Activated B cell treated with CpG ODN at 0.5 μM for 24 hours (primary cell): ENCODE results near the gene PXK. TPM values are rescaled to one million over a fixed set of nuclear protein-coding genes. Genes with fewer than 3 reads are reported as not detected.
"Not testable (repeated sequence)": the region's sequence is repeated elsewhere in the genome, so short reads cannot be mapped to it uniquely, and the experiment has no call there.

Experiments used
- ATAC-seq: fragments of 200-7000 bp; cut with Tn5 transposase; one replicate; pipeline ENCODE4 v1.10.0; 2021; ENCODE audit warnings: low read depth, mild to moderate bottlenecking, moderate library complexity
- CTCF ChIA-PET: fragments of 350-600 bp; sonication (Branson Sonifier 250); formaldehyde crosslinking; loops from one replicate; lab custom pipeline; 2021; ENCODE audit warnings: antibody characterized with exemption; lab: Charles Lee
- POLR2A ChIA-PET: fragments of 350-600 bp; sonication (Branson Sonifier 250); formaldehyde crosslinking; loops from one replicate; lab custom pipeline; 2021; ENCODE audit warnings: antibody characterized with exemption; lab: Charles Lee
- DNase-seq: peaks from one replicate; pipeline ENCODE4 v3.0.0; 2022
- H3K27ac Mint-ChIP-seq: one replicate; pipeline ENCODE4 v1.8.0; 2020; ENCODE audit warnings: mixed read lengths
- H3K27me3 Mint-ChIP-seq: one replicate; pipeline ENCODE4 v1.8.0; 2021; ENCODE audit warnings: mixed read lengths
- H3K36me3 Mint-ChIP-seq: one replicate; pipeline ENCODE4 v1.8.0; 2021; ENCODE audit warnings: low read depth, mixed read lengths
- H3K4me1 Mint-ChIP-seq: one replicate; pipeline ENCODE4 v1.8.0; 2021; ENCODE audit warnings: mixed read lengths
- H3K4me3 Mint-ChIP-seq: one replicate; pipeline ENCODE4 v1.8.0; 2020; ENCODE audit warnings: mild to moderate bottlenecking, mixed read lengths
- H3K9me3 Mint-ChIP-seq: one replicate; pipeline ENCODE4 v1.8.0; 2020; ENCODE audit warnings: mixed read lengths
- intact Hi-C: fragments of 100-400 bp; cut with micrococcal nuclease; formaldehyde crosslinking; loops from one replicate; pipeline ENCODE4 v1.15.1; 2024
- total RNA-seq: library from RNA; stranded (reverse); gene quantifications from 2 replicates; pipeline ENCODE4 v1.2.3, GENCODE V29; 2022
- TF ChIP-seq, protein P1 (sequence below): fragments of 200-600 bp; IDR thresholded peaks from one replicate; pipeline ENCODE4 v1.8.0; 2022; ENCODE audit warnings: antibody characterized with exemption, mild to moderate bottlenecking

Gene PXK
- total RNA-seq: 70.3 and 81.3 TPM in 2 replicates

- POLR2A ChIA-PET: interaction anchor here (0.6 to 15.4 kb wide), 12 partner anchors 8 to 1550 kb away, joined by 3 to 565 read pairs (median 6); partner anchors contain the start of genes HTD2, KCTD6, RPP14 and SLMAP
- Mint-ChIP-seq H3K36me3 (peaks cover 19% of the 10 kb centered on the region), H3K4me3 (peak within 1 kb of the TSS; percentile 100), H3K27ac (peak within 1 kb of the TSS; percentile 99), H3K9me3 (no peaks in the 10 kb centered on the region), H3K4me1 (peaks cover 49% of the 10 kb centered on the region), H3K27me3 (no peaks in the 10 kb centered on the region)
- CTCF ChIA-PET: interaction anchor here (0.8 to 10.2 kb wide), 11 partner anchors 11 to 159 kb away, joined by 3 to 125 read pairs (median 5); partner anchors contain the start of genes HTD2, KCTD6 and RPP14
- TF ChIP-seq, protein P1, sequence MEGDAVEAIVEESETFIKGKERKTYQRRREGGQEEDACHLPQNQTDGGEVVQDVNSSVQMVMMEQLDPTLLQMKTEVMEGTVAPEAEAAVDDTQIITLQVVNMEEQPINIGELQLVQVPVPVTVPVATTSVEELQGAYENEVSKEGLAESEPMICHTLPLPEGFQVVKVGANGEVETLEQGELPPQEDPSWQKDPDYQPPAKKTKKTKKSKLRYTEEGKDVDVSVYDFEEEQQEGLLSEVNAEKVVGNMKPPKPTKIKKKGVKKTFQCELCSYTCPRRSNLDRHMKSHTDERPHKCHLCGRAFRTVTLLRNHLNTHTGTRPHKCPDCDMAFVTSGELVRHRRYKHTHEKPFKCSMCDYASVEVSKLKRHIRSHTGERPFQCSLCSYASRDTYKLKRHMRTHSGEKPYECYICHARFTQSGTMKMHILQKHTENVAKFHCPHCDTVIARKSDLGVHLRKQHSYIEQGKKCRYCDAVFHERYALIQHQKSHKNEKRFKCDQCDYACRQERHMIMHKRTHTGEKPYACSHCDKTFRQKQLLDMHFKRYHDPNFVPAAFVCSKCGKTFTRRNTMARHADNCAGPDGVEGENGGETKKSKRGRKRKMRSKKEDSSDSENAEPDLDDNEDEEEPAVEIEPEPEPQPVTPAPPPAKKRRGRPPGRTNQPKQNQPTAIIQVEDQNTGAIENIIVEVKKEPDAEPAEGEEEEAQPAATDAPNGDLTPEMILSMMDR: no peak
- ATAC-seq (peak; percentile 74), DNase-seq (peak; percentile 84)
- intact Hi-C loops: loop anchor here (1.0 to 5.0 kb wide), 7 partner anchors 8 to 159 kb away; partner anchors contain the start of genes HTD2, PDHB and RPP14
These were observed at the start of gene PXK for GRCh38 chr3:58332575-58333188. TSS of gene PXK (plus strand) at chr3:58332892. CDS start at chr3:58332989, 97 bp downstream.

DNA sequence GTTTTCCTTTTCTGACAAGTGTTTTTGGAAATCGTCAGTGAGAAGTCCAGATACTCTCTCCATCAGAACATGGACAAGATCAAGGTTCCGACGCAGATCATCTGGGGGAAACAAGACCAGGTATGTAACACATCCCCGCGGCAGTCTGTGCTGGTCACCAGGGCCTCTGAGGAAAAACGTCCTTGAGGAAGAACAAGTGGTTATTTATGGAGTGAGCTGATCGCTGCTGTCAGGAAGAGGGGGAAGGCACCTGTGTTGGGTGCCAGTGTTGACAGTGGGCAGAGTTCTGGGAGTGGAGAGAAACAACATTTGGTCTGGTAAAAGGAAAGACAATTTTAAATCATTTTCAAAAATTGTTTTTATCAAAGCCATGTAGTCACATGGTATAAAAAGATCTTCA, 47.4 kb upstream of the PXK start:
- ChIA-PET CTCF (interaction anchor here (1.4 kb wide), 1 partner anchor 67 kb away, joined by 3 read pairs; no protein-coding TSS in a partner anchor), POLR2A (no interaction called here)
- no peak overlapping the region for H3K27ac Mint-ChIP-seq
- TF ChIP-seq, protein P1: no peak
- DNase-seq: no peak
- peaks cover 74% of the 10 kb centered on the region for H3K36me3 Mint-ChIP-seq
- H3K27me3 Mint-ChIP-seq: no peaks in the 10 kb centered on the region
- no peaks in the 10 kb centered on the region for H3K4me1 Mint-ChIP-seq
- no peaks in the 10 kb centered on the region for H3K9me3 Mint-ChIP-seq
- ATAC-seq: no peak
- intact Hi-C loops: no loop called here
- H3K4me3 Mint-ChIP-seq: no peak overlapping the region

DNA sequence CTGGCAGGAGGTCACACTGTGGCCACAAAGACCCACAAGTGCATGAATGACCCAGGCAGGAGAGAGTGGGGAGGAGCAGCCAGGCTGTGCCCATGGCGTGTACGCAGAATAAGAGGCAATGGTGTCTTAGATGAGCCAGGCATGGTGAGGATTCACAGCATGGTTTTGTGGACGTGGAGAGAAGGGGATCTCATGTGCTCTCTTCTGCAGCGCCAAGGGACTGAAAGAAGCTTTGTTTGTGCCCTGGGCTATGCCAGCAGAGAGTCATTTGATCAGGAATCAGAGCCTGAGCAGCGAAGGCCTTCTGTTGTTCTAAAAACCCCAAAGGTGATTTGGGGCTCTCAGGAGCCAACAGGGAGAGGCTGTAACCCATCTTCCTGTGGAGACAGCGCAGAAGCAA, 45.3 kb upstream of the PXK start:
- DNase-seq (no peak), ATAC-seq (no peak)
- TF ChIP-seq, protein P1: no peak
- ChIA-PET CTCF (interaction anchor here (1.2 kb wide), 1 partner anchor 12 kb away, joined by 4 read pairs; no protein-coding TSS in a partner anchor), POLR2A (interaction anchor here (1.0 kb wide), 1 partner anchor 70 kb away, joined by 3 read pairs; no protein-coding TSS in a partner anchor)
- H3K4me3 Mint-ChIP-seq: no peak overlapping the region
- intact Hi-C loops: no loop called here
- H3K9me3 Mint-ChIP-seq: no peaks in the 10 kb centered on the region
- peaks cover 69% of the 10 kb centered on the region for H3K36me3 Mint-ChIP-seq
- H3K4me1 Mint-ChIP-seq: no peaks in the 10 kb centered on the region
- no peaks in the 10 kb centered on the region for H3K27me3 Mint-ChIP-seq
- H3K27ac Mint-ChIP-seq: no peak overlapping the region

GRCh38 chr3:58288011-58288728, 44.5 kb upstream of the PXK start:
- H3K36me3 Mint-ChIP-seq: peaks cover 65% of the 10 kb centered on the region
- DNase-seq (no peak), ATAC-seq (no peak)
- H3K4me1 Mint-ChIP-seq: no peaks in the 10 kb centered on the region
- H3K27ac Mint-ChIP-seq: no peak overlapping the region
- ChIA-PET CTCF (interaction anchor here (0.7 to 1.2 kb wide), 2 partner anchors 11 to 39 kb away, joined by 3 to 4 read pairs; no protein-coding TSS in a partner anchor), POLR2A (interaction anchor here (1.0 kb wide), 1 partner anchor 71 kb away, joined by 3 read pairs; no protein-coding TSS in a partner anchor)
- TF ChIP-seq, protein P1: no peak
- no peak overlapping the region for H3K4me3 Mint-ChIP-seq
- intact Hi-C loops: no loop called here
- H3K27me3 Mint-ChIP-seq: no peaks in the 10 kb centered on the region
- H3K9me3 Mint-ChIP-seq: no peaks in the 10 kb centered on the region

DNA sequence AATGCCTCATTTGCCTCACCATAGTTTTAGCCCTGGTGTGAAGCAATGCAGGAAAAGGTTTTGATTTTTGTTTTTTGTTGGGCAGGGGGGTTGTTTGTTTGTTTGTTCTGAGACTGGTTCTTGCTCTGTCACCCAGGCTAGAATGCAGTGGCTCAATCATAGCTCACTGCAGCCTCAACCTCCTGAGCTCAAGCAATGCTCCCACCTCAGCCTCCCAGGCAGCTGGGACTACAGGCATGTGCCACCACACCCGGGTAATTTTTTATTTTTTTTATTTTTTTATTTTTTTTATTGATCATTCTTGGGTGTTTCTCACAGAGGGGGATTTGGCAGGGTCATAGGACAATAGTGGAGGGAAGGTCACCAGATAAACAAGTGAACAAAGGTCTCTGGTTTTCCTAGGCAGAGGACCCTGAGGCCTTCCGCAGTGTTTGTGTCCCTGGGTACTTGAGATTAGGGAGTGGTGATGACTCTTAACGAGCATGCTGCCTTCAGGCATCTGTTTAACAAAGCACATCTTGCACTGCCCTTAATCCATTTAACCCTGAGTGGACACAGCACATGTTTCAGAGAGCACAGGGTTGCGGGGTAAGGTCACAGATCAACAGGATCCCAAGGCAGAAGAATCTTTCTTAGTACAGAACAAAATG, 43.6 kb upstream of the PXK start:
- H3K27ac Mint-ChIP-seq, H3K4me1 Mint-ChIP-seq, H3K4me3 Mint-ChIP-seq, DNase-seq, H3K9me3 Mint-ChIP-seq, intact Hi-C loops, POLR2A ChIA-PET, ATAC-seq, H3K27me3 Mint-ChIP-seq: not testable (repeated sequence)
- H3K36me3 Mint-ChIP-seq: peaks cover 66% of the 10 kb centered on the region
- CTCF ChIA-PET: interaction anchor here (0.7 kb wide), 1 partner anchor 40 kb away, joined by 3 read pairs; no protein-coding TSS in a partner anchor

DNA sequence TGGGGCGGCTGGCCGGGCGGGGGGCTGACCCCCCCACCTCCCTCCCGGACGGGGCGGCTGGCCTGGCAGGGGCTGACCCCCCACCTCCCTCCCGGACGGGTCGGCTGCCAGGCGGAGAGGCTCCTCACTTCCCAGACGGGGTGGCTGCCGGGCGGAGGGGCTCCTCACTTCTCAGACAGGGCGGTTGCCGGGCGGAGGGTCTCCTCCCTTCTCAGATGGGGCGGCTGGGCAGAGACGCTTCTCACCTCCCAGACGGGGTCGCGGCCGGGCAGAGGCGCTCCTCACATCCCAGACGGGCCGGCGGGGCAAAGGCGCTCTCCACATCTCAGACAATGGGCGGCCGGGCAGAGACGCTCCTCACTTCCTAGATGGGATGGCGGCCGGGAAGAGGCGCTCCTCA, 42.2 kb upstream of the PXK start:
- peaks cover 54% of the 10 kb centered on the region for H3K36me3 Mint-ChIP-seq
- H3K27ac Mint-ChIP-seq, ATAC-seq, H3K27me3 Mint-ChIP-seq, H3K9me3 Mint-ChIP-seq, POLR2A ChIA-PET, CTCF ChIA-PET, H3K4me3 Mint-ChIP-seq, DNase-seq, intact Hi-C loops, H3K4me1 Mint-ChIP-seq: not testable (repeated sequence)
